ENCODE data around the gene PARP9. TPM values are rescaled to one million over a fixed set of nuclear protein-coding genes. Genes with fewer than 3 reads are reported as not detected.

PARP9 gene
- total RNA-seq, 2 experiments from 2014 or later, result 13.2 to 14.4 TPM

- H3K4me3 Mint-ChIP-seq, result no peak overlapping the region
- ChIA-PET CTCF (no interaction called here), POLR2A (no interaction called here)
- peaks cover 3% of the 10 kb centered on the region for H3K36me3 ChIP-seq (ENCODE audit: insufficient read depth, low read length)
- peak in 2 of 14 experiments; percentile 12 to 22 for DNase-seq
- H3K36me3 Mint-ChIP-seq (ENCODE audit: low read depth), result peaks cover 70% of the 10 kb centered on the region
- no peaks in the 10 kb centered on the region for H3K4me1 ChIP-seq (ENCODE audit: insufficient read depth, low read length)
- peaks cover 55% of the 10 kb centered on the region for H3K4me1 Mint-ChIP-seq (ENCODE audit: low read depth)
- no peaks in the 10 kb centered on the region for H3K27me3 Mint-ChIP-seq
- H3K9me3 ChIP-seq (ENCODE audit: control insufficient read depth in 1 of 2, insufficient read depth in 1 of 2, low read length in 2 of 2), result no peaks in the 10 kb centered on the region
- H3K27ac Mint-ChIP-seq, result peak overlapping the region; percentile 74
- intact Hi-C loops (cut with DNase I, micrococcal nuclease), result no loop called here
- TF ChIP-seq CTCF (IDR thresholded peaks at IDR 0.05), result no peak
- ATAC-seq (ENCODE audit: poor library complexity), result peak; percentile 96
- H3K9me3 Mint-ChIP-seq, result no peaks in the 10 kb centered on the region
- H3K27me3 ChIP-seq (ENCODE audit: control insufficient read depth in 1 of 2, insufficient read depth in 2 of 2, low read length in 2 of 2), result no peaks in the 10 kb centered on the region
- no peak overlapping the region for H3K4me3 ChIP-seq (ENCODE audit: low read length)
- no peak overlapping the region for H3K27ac ChIP-seq (ENCODE audit: low read depth in 1 of 2, low read length in 2 of 2)
Observed at GRCh38 chr3:122488262-122488973, 75.7 kb downstream of the PARP9 start.

- no peak for TF ChIP-seq CTCF (IDR thresholded peaks at IDR 0.05)
- peaks cover 3% of the 10 kb centered on the region for H3K36me3 ChIP-seq (ENCODE audit: insufficient read depth, low read length)
- no peak for DNase-seq
- peaks cover 3% of the 10 kb centered on the region for H3K4me1 ChIP-seq (ENCODE audit: insufficient read depth, low read length)
- no peak overlapping the region for H3K4me3 ChIP-seq (ENCODE audit: low read length)
- Mint-ChIP-seq H3K4me1 (ENCODE audit: low read depth) (peaks cover 67% of the 10 kb centered on the region), H3K27ac (no peak overlapping the region), H3K36me3 (ENCODE audit: low read depth) (peaks cover 52% of the 10 kb centered on the region), H3K9me3 (no peaks in the 10 kb centered on the region), H3K27me3 (no peaks in the 10 kb centered on the region), H3K4me3 (no peak overlapping the region)
- intact Hi-C loops (cut with DNase I, micrococcal nuclease), result no loop called here
- POLR2A ChIA-PET, result no interaction called here
- H3K9me3 ChIP-seq (ENCODE audit: control insufficient read depth in 1 of 2, insufficient read depth in 1 of 2, low read length in 2 of 2), result no peaks in the 10 kb centered on the region
- no peak overlapping the region for H3K27ac ChIP-seq (ENCODE audit: low read depth in 1 of 2, low read length in 2 of 2)
- H3K27me3 ChIP-seq (ENCODE audit: control insufficient read depth in 1 of 2, insufficient read depth in 2 of 2, low read length in 2 of 2), result no peaks in the 10 kb centered on the region
- CTCF ChIA-PET, result no interaction called here
- ATAC-seq (ENCODE audit: poor library complexity), result no peak
Observed at GRCh38 chr3:122484985-122485384, 79.1 kb downstream of the PARP9 start.

GRCh38 chr3:122481390-122481789, 82.7 kb downstream of the PARP9 start:
- no peak for DNase-seq
- H3K4me3 ChIP-seq (ENCODE audit: low read length), result no peak overlapping the region
- H3K9me3 Mint-ChIP-seq, result no peaks in the 10 kb centered on the region
- POLR2A ChIA-PET, result no interaction called here
- peaks cover 3% of the 10 kb centered on the region for H3K36me3 ChIP-seq (ENCODE audit: insufficient read depth, low read length)
- no peak for ATAC-seq (ENCODE audit: poor library complexity)
- no peaks in the 10 kb centered on the region for H3K27me3 ChIP-seq (ENCODE audit: control insufficient read depth in 1 of 2, insufficient read depth in 2 of 2, low read length in 2 of 2)
- peaks cover 3% of the 10 kb centered on the region for H3K4me1 ChIP-seq (ENCODE audit: insufficient read depth, low read length)
- intact Hi-C loops (cut with DNase I, micrococcal nuclease), result no loop called here
- H3K4me3 Mint-ChIP-seq, result no peak overlapping the region
- no peaks in the 10 kb centered on the region for H3K27me3 Mint-ChIP-seq
- no peak overlapping the region for H3K27ac ChIP-seq (ENCODE audit: low read depth in 1 of 2, low read length in 2 of 2)
- H3K9me3 ChIP-seq (ENCODE audit: control insufficient read depth in 1 of 2, insufficient read depth in 1 of 2, low read length in 2 of 2), result no peaks in the 10 kb centered on the region
- CTCF ChIA-PET, result no interaction called here
- no peak for TF ChIP-seq CTCF (IDR thresholded peaks at IDR 0.05)
- H3K4me1 Mint-ChIP-seq (ENCODE audit: low read depth), result peaks cover 61% of the 10 kb centered on the region
- H3K27ac Mint-ChIP-seq, result peak overlapping the region; percentile 12
- H3K36me3 Mint-ChIP-seq (ENCODE audit: low read depth), result peaks cover 28% of the 10 kb centered on the region

Other genes starting within 250 kb of the PARP9 start
- 1 to 10 TPM; 1.2 to 1.4 TPM for gene CSTA, start 239.1 kb downstream of the PARP9 start, total RNA-seq
- gene MIX23, start 181.1 kb downstream of the PARP9 start, total RNA-seq, result 10 to 100 TPM; 12.4 to 17.5 TPM
- gene FAM162A, start 180.1 kb downstream of the PARP9 start, total RNA-seq, result 10 to 100 TPM; 32.8 to 34.6 TPM
- gene WDR5B, start 148.2 kb downstream of the PARP9 start, total RNA-seq, result 1 to 10 TPM; 2.3 to 2.4 TPM
- gene KPNA1, start 49.4 kb downstream of the PARP9 start, total RNA-seq, result 10 to 100 TPM; 46.2 to 49.8 TPM
- 10 to 100 TPM; 15.4 to 18.6 TPM for gene DTX3L, start within 50 bp of the PARP9 start, total RNA-seq
- gene PARP15, start 13.3 kb upstream of the PARP9 start, total RNA-seq, result 10 to 100 TPM; 41.6 to 41.8 TPM
- gene PARP14, start 116.5 kb upstream of the PARP9 start, total RNA-seq, result 10 to 100 TPM; 29.0 to 31.6 TPM
- gene HSPBAP1, start 229.5 kb upstream of the PARP9 start, total RNA-seq, result 10 to 100 TPM in 1 of 2 experiments, 1 to 10 TPM in 1; 9.3 to 11.0 TPM
- 1 to 10 TPM; 4.7 to 5.1 TPM for gene SLC49A4, start 230.8 kb upstream of the PARP9 start, total RNA-seq